HG03442 (cell line): ENCODE data around the gene BCL2L2.
A peak's percentile ranks its signal among the peaks of the same experiment; 100 is the strongest.

Source experiments
- ATAC-seq: cut with Tn5 transposase; IDR thresholded peaks from one replicate; pipeline ENCODE4 v1.9.1; 2021; ENCODE audit warnings: mild to moderate bottlenecking, moderate library complexity; ENCODE audit not compliant: unreplicated experiment

Gene BCL2L2

DNA sequence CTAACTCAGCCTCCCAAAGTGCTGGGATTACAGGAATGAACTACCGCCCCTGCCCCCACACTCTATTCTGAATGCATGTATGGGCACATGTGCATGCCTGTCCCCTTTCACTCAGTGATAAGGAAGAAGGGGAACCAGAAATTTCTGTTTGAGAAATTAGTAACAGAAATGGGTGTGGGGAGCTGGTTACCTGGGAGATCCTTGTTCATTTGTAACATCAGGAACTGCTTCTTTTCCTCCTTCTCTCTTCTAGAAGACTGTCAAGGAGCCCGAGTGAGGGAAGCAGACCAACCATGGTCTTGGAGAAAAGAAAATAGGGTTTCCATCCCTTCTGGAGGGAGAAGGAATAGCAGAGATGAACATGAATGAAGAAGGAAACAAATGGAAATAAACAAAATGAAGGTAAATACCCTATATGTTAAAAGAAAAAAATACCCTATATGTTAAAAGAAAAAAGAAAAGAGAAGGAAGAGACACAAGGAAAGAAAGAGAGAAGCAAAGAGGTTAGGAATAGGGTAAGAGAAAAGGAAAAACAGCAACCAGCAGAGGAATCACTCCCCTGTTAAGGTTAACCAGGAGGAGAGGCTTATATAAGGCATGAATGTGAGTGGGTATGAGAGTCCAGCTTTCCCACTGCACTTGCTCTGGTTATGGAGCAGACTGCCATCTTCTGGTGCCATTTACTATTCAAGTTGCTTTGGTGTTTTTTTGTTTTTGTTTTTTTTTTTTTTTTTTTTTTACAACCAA is 7.2 kb upstream of the BCL2L2 start:
- ATAC-seq, result no peak

DNA sequence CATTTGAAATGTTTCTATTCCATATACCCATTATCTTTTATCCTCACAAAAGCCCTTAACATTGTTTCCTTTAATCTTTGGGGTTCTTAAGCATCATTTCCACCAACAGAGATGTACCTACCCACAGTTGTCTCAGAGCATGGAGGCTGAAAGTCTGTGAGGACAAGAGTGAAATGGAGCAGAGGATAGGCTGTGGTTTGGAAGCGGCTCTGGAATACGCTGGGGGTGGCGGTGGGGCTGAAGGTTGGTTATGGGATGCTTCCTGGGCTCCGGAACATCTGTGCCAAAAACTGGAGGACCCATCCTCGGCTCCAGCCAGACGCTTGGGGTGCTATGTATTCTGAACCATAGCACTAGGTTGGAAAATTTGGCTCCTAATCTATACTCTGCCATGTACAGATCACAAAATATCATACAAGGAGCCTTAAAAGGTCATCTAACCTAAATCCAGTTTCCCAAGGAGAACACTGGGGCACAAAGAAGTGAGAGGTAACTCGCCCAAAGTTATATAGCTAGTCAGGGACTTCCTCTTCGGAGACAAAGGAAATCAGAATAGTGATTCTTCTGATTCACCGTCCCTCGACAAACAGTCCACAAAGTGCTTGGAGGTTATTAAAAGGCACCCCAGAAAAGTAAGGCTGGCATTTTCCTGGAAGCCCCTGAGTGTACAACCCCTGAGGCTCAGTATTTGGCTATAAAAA is 6.5 kb upstream of the BCL2L2 start:
- no peak for ATAC-seq

DNA sequence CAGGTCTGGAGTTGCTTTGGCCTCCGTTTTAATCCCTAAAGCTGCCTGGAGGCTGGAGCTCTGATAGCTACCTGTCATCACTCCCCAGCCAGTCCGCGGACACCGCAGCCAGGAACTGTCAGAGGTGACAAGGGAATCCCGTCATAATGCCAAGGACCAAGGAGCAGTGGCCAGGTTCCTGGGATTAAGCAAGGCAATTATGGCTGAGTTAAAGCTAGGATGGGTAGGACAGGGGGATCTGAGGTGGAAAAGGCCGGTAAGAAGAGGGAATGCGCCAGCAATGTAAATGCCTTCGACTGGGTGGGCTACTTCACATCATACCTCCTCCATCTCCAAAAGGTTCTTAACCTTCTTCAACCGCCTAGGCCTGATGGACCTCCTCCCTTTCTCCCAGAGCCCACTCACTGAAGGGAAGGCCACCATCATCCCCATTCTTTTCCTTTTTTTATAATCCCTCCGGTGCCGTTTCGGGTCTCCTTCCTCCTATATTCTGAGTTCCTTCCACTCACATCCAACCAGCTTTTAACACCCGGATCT is 5.9 kb upstream of the BCL2L2 start:
- ATAC-seq, result no peak

DNA sequence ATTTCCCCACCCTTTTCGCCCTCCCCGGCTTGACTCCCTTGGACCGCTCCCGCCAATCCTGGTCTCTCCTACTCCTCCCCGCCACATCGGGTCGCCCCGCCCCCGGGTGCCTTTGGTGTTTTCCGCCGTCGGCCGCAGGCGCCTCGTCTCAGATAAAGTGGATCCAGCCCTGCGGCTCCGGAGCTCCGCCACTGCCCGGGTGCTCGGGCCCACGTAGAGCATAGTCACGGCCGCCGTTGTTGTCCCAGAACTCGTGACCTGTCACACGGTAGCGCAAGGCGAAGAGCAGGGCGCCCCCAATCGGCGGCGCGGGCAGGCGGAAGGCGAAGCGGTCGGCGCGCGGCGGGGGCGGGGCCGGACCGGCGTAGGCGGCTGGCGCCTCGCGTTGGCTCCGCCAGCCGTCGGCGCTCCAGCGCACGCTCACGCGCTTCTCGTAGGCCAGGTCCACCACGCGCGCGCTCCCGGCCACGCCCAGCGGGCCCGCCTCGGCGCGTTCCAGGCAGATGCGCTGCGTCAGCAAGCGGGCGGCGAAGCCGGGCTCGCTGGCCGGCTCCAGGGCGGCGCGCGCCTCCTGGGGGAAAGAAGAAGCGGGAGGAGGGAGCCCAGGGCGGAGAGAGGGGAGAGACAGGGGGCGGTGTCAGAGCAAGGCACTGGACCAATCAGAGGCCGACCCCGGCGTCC is 5.2 kb upstream of the BCL2L2 start:
- ATAC-seq, result peak; percentile 71

DNA sequence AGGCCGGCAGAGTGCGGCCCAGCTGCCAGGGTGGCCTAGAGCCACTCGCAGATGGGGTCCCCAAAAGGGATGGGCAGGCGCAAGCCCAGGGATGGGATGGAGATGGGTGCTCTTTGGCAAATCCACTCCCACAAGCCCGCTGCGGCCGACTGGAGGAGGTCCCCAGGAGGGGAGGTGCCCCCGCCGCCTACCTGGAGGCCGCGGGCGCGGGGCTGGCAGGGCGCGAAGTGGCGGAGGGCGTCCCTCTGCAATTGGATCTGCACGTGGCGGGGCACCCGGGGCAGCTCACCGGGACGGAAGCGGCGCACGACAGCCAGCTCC is 4.7 kb upstream of the BCL2L2 start:
- ATAC-seq, result peak; percentile 9

DNA sequence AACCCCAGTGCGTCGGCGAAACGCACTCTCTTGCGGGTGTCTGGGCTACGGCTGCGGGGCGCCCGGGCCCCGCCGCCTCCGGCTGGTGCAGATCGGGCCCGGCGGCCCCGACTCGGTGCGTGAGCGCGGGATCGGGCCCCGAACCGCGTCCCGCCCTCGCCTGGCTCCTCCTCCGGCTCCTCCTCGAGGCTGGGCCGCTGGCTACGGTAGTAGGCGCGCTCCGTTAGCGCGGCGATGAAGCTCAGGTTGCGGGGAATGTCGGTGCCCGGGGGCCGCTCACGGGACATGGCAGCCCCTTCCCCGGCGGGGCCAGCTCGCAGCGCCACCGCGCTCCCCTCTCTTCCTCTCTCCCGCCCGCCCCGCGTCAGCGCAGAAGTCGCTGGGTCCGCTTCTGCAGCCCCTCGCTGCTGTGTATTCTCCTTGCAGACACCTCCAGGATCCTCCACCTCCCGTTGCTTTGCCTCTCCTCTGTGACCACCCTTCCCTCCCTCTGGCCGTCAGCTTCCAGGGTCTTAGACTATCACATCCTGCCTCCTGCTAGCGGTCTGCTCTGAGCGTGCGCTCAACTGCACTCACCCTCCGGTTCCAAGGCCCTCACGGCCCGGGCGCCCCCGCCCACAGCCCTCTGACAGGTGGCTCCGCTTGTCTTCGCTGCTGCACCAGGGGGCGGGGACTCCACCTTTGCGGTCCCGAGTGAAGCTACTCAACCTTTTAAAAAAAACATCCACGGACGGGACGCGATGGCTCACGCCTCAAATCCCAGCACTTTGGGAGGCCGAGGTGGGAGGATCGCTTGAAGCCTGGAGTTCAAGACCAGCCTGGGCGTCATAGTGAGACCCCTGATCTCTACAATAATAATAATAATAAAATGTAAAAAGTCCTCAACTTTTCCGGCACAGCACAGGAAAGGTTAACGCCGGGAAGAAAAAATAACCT is 4.1 kb upstream of the BCL2L2 start, which contains the start of gene PPP1R3E:
Gene PPP1R3E (minus strand): TSS at position 570 of the 936 bp plus-strand sequence. CDS start 283 bp downstream, at position 287.
- ATAC-seq, result peak; percentile 30

DNA sequence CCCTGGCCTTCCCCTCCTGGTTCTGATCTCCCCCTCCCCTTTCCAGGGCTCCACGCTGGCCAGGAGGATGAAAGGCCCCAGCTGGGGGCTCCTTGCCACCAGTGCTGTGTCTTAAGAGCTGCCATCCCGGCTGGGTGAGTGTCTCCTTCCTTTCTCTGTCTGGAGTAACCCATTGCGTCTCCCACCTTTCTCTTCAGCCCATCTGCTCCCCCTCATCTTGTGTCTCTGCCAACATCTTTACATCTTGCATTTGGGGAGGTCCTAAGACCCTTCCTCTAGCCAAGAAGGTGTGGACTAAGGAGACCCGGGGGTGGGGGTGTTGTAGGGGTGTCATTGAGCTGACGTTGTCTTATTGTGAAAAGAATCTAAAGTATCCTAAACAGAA is 505 bp downstream of the BCL2L2 start:
- ATAC-seq, result no peak

DNA sequence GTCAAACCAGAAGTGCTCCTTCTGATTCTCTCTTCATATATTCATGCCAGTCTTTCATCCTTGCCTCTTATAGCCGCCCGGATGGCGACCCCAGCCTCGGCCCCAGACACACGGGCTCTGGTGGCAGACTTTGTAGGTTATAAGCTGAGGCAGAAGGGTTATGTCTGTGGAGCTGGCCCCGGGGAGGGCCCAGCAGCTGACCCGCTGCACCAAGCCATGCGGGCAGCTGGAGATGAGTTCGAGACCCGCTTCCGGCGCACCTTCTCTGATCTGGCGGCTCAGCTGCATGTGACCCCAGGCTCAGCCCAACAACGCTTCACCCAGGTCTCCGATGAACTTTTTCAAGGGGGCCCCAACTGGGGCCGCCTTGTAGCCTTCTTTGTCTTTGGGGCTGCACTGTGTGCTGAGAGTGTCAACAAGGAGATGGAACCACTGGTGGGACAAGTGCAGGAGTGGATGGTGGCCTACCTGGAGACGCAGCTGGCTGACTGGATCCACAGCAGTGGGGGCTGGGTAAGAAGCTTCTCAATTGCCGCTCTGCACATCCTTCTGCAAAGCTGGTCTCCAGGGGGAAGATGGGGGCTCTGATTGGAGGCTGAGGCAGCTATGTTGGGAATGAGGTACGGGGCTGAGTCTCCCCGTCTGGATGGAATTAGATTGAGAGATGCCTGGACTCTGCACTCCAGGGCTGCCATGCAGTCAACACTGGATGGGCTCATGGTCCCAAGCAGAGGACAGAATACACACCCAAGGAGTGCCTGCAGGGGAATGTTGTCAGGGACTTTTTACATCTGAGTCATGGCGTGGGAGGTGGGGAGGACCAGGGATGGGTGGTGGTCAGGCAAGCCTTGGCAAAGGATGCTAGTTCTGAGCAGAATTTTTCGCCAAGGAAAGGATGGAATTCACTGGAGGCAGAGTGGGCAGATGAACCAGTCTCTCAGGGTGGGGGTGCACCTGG is 1.3 kb downstream of the BCL2L2 start:
- ATAC-seq, result no peak

DNA sequence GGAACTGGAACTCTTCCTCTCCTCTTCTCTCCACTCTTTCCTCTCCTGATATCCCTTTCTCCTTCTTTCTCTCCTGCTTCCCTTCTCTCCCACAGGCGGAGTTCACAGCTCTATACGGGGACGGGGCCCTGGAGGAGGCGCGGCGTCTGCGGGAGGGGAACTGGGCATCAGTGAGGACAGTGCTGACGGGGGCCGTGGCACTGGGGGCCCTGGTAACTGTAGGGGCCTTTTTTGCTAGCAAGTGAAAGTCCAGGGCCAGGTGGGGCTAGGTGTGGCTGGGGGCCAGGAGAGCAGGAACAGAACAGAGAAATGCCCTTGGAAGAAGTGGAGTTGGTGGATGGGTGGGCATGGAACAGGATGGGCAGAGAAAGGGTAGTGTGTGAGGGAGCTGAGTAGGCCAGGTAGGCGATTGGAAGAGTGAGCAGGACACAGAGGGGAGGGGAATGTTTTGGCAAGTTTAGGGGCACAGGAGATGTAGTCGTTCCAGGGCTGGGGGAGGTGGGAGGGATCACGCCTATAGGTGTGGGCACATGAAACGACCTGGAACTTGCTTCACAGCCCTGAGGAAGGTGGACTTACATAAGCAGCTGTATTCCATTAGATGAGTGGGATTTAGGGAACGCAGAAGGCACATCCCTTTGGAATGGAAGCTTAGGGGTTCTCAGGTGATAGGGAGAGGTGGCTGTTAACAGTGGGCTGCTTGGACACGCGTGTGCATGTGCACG is 2.2 kb downstream of the BCL2L2 start:
- no peak for ATAC-seq

DNA sequence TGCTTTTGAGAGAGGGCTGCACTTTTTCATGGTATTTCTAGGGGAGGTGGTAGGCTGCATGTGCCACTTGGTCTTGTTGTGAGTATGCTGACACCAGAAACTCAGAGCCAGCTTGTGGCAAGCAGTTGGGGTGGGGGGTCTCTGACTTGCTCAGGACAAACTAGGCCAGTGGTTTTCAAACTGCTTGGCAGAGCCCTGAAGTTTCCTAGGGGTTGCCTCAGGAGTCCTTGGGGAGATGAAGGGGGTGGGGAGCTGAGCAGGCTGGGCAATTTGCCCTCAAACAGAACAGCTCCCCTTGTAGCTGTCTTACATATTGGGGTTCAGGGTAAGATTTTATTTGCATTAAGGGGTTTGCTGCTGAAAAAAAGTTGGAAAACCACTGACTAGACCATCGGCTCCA is 3.9 kb downstream of the BCL2L2 start:
- no peak for ATAC-seq

DNA sequence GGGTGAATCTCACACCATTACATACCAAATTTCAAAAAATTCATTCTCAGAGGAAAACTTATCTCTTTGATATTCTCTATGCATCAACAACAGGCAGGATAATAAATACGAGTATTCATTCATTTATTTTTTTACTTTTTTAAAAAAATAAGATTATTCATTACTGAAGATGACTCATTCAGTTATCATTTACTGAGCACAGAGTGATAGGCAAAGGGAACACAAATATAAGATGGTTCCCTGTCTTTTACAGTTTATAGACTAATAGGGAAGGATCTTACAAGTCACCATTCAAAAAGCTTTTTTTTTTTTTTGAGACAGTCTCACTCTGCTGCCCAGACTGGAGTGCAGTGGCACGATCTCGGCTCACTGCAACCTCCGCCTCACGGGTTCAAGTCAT is 9.7 kb downstream of the BCL2L2 start:
- no peak for ATAC-seq

DNA sequence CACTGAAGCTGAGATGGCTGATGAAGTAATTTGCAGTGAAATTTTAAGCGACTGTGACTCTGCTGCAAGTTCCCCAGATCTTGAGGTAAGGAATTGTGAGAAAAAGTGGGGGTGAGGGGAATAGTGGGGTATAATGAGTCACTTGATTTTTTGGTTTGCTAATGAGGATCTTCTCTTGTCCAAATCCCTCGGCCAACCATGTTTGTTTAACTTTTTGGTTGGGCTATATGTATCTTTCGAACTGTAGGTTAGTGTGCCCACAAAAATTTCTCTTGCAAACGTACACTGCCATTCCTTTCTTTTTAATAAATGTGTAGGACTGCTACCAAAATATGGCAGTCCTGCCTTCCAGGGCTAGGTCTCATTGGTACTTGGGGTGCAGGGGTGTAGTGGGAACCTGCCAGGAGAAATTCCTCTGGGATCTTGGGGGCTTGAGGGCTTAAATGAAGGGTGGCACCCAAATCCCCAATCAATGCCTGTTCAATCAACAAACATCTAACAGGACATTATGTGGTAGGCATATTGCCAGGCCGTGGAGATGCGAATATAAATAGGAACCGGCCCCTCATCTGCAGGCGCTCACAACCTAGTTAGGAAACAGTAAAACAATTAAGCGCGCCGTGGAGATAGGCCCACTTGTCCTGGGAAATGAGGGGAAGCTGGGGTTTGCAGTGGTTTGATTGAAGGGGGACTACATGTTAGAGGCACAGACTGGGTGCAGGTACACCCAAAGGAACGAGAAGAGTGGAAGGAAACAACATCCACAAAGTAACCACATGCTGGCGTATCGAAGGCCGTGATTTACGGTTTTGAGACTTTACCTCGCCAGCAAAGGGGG is 13.3 kb downstream of the BCL2L2 start:
- no peak for ATAC-seq

DNA sequence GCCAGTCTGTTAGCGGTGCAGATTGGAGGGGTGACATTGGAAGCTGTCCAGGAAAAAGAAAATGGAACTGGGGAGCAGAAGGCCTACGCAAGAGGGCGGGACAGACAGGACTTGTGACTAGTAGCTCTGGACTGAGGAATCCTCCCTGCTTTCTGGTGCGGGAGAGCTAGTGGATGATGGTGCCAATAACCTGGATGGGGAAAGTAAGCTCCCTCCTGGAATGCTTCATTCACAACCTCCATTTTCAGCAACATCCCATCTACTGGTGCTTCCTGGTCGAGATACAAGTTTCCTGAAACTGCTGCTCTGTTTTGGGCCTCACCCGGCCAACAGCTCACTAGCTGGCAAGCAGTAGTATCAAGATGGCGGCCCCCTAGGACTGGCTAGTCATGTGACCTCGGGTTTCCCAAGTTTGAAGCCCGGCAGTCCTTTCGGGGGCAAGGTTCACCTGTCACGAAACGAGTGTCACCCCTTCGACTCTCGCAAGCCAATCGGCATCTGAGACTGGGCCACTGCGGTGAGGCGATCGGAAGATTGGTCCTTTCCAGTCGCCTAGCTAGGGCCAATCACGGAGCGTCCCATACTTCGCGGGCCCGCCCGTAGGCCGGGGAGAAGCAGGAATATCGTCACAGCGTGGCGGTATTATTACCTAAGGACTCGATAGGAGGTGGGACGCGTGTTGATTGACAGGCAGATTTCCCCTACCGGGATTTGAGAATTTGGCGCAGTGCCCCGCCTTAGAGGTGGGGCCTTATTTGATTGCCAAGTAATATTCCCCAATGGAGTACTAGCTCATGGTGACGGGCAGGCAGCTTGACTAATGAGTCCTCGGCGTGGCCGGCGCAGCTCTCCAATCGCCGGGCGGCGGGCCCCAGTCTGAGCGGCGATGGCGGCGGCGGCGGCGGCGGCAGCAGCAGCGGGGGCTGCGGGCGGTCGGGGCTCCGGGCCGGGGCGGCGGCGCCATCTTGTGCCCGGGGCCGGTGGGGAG is 14.2 kb downstream of the BCL2L2 start, which contains the start of gene PABPN1:
Gene PABPN1 (plus strand): TSS at position 874 of the 988 bp plus-strand sequence. CDS start 13 bp downstream, at position 887.
- peak; percentile 88 for ATAC-seq

DNA sequence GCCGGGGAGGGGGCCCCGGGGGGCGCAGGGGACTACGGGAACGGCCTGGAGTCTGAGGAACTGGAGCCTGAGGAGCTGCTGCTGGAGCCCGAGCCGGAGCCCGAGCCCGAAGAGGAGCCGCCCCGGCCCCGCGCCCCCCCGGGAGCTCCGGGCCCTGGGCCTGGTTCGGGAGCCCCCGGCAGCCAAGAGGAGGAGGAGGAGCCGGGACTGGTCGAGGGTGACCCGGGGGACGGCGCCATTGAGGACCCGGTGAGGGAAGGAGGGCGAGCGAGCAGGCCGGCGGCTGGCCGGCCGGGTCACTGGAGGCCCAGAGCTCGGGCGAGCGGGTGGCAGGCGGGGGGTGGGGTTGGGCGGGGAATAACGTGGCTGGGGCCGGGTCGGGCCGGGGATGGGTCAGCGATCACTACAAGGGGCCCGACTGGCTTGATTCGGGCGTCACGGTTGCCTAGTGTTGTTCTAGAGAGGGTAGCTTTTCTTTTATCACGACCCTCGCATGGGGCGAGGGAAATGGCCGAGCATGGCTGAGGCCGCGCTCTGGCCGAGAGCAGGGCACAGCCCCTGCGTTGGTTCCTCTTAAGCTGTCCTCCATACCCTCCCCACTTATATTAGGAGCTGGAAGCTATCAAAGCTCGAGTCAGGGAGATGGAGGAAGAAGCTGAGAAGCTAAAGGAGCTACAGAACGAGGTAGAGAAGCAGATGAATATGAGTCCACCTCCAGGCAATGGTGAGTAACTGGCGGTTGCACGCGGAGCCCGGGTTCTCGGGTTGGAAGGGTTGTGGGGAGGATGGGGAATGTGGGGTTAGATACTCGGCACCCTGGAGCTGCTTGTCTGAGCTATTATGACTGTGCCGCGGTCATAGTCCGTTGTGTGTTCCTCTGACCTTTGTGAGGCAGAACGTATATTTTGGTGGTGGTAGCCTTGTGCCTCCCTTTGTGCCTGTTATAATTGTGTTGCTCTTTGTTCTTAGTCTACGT is 15.2 kb downstream of the BCL2L2 start:
- ATAC-seq, result peak; percentile 6
